Gastroesophageal sphincter (tissue), 4 donors: ENCODE data around the gene PDSS1. TPM values are rescaled to one million over a fixed set of nuclear protein-coding genes. Genes with fewer than 3 reads are reported as not detected.

Experiments used
- ATAC-seq: fragments of 150-250 bp; one replicate; pipeline ENCODE4 v1.9.1; 2016; ENCODE audit warnings: mild to moderate bottlenecking, moderate library complexity
- H3K27ac ChIP-seq, 4 donors: fragments of 200-600 bp; sonication (generic) in 3 of 4; 1 replicate in 3 of 4; 2 replicates in 1 of 4; pipeline ENCODE4 v1.5.1; 2016 to 2019
- H3K27me3 ChIP-seq: fragments of 200-600 bp; sonication (generic); one replicate; pipeline ENCODE4 v1.5.1; 2019
- H3K36me3 ChIP-seq, 2 donors: fragments of 200-600 bp; sonication (generic); one replicate each; pipeline ENCODE4 v1.5.1; 2019; ENCODE audit warnings: control low read depth in 1 of 2
- H3K4me1 ChIP-seq, 3 donors: fragments of 200-600 bp; sonication (generic); 1 replicate in 2 of 3; 2 replicates in 1 of 3; pipeline ENCODE4 v1.5.1; 2016 to 2019; ENCODE audit warnings: control low read depth in 2 of 3
- H3K4me3 ChIP-seq, 2 donors: fragments of 200-600 bp; sonication (generic); one replicate each; pipeline ENCODE4 v1.5.1; 2019; ENCODE audit warnings: mild to moderate bottlenecking in 1 of 2, moderate library complexity in 1 of 2
- H3K9me3 ChIP-seq, 3 donors: fragments of 200-600 bp; sonication (generic); one replicate each; pipeline ENCODE4 v1.5.1; 2017 to 2019; ENCODE audit warnings: control low read depth in 2 of 3
- EP300 ChIP-seq: sonication (generic); formaldehyde crosslinking; IDR thresholded peaks from one replicate; pipeline ENCODE4 v1.6.1; 2017; ENCODE audit warnings: antibody characterized with exemption, mild to moderate bottlenecking
- POLR2A ChIP-seq, 2 donors: fragments of 450-650 bp; IDR thresholded peaks; one replicate each; pipeline ENCODE4 v1.6.1; 2017; ENCODE audit warnings: antibody characterized with exemption in 2 of 2, mild to moderate bottlenecking in 2 of 2, moderate library complexity in 1 of 2
- POLR2AphosphoS5 ChIP-seq: sonication (generic); formaldehyde crosslinking; IDR thresholded peaks from one replicate; pipeline ENCODE4 v1.6.1; 2017; ENCODE audit warnings: antibody characterized with exemption
- WGBS, 2 donors: methylation state at CpG; one replicate each; pipeline ENCODE4 v1.1.5; 2018; ENCODE audit warnings: low coverage in 1 of 2; 5-methylcytosine and 5-hydroxymethylcytosine counted together
- small RNA-seq, 4 donors: library from RNA; depleted of rRNA; stranded (forward); fragments of <200 nt; gene quantifications; one replicate each; pipeline ENCODE3, GENCODE V24; 2016
- total RNA-seq, 4 donors: library from RNA; depleted of rRNA; stranded (reverse); fragments of >200 nt; gene quantifications; one replicate each; pipeline ENCODE4 v1.1.0, GENCODE V29; 2016
- TF ChIP-seq, protein P1 (sequence below), 4 experiments: fragments of 200-600 bp in 2 of 4; fragments of 450-650 bp in 2 of 4; sonication (generic) in 1 of 4; IDR thresholded peaks; one replicate each; pipeline ENCODE4 v1.5.1; 2017 to 2019; ENCODE audit warnings: antibody characterized with exemption in 4 of 4, mild to moderate bottlenecking in 2 of 4, moderate library complexity in 2 of 4

PDSS1 gene
- total RNA-seq, 4 donors from 2014 or later, result 3.0 to 5.8 (median 4.0) TPM

DNA sequence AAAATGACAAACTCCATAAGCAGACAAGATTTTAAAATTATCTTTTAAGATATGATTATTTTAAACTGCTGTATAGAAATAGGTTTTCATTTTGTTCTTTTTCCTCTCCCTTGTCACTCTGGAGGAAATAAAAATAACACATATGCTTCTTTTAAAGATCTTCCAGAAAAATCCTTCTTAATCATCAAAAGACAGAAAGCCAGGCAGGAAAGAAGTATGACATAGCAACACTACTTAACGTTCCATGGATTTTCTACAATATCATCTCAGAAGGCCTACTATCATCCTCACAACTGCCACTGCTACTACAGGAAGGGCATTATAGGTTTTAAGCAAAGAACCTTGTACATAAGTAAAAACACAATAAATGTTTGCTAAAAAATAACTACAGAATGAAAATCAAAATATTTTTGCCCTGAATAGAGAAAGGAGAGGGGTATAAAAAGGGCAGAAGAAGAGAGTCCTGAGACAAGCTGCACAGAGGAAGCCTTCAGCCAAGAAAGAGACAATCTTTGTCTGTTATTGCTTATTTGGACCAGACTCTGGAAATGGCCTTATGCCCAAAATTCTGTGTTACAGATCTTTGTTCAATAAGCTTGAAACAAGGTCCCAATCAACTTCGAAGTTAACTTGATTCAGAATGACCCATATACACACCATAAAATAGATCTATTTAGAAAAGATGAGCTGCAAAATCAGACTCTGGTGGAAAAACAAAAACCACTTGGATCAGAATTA is 95.4 kb downstream of the PDSS1 start:
- no peak overlapping the region for H3K4me3 ChIP-seq
- no peak for ATAC-seq
- H3K27ac ChIP-seq, result peak overlapping the region in 2 of 4 donors; percentile 1 to 22
- TF ChIP-seq, protein P1, sequence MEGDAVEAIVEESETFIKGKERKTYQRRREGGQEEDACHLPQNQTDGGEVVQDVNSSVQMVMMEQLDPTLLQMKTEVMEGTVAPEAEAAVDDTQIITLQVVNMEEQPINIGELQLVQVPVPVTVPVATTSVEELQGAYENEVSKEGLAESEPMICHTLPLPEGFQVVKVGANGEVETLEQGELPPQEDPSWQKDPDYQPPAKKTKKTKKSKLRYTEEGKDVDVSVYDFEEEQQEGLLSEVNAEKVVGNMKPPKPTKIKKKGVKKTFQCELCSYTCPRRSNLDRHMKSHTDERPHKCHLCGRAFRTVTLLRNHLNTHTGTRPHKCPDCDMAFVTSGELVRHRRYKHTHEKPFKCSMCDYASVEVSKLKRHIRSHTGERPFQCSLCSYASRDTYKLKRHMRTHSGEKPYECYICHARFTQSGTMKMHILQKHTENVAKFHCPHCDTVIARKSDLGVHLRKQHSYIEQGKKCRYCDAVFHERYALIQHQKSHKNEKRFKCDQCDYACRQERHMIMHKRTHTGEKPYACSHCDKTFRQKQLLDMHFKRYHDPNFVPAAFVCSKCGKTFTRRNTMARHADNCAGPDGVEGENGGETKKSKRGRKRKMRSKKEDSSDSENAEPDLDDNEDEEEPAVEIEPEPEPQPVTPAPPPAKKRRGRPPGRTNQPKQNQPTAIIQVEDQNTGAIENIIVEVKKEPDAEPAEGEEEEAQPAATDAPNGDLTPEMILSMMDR (IDR thresholded peaks at IDR 0.05), result no peak
- TF ChIP-seq POLR2A (IDR thresholded peaks at IDR 0.05) (no peak), POLR2AphosphoS5 (no peak), EP300 (no peak)
- WGBS, 2 donors, result 29 to 31% methylated on average over 2 of the region's 2 CpGs
- H3K36me3 ChIP-seq, result no peaks in the 10 kb centered on the region
- H3K9me3 ChIP-seq, result peaks cover 0 to 12% (median 0%) of the 10 kb centered on the region in 3 donors
- peaks cover 0 to 25% (median 3%) of the 10 kb centered on the region in 3 donors for H3K4me1 ChIP-seq
- no peaks in the 10 kb centered on the region for H3K27me3 ChIP-seq

Small RNA genes lying within 50 kb of the gene (small RNA-seq; reads per million reads assigned to genes)
- gene RF00191 (0 reads per million in 4 donors), gene RNU6-946P (0 reads per million in 4 donors)

Other genes starting within 250 kb of the PDSS1 start
- gene ABI1, start 163.3 kb downstream of the PDSS1 start, total RNA-seq, result 10 to 100 TPM; 46.4 to 70.9 (median 50.8) TPM